ENCODE data around the gene INO80E. TPM values are rescaled to one million over a fixed set of nuclear protein-coding genes. Genes with fewer than 3 reads are reported as not detected.

Gene INO80E
- total and polyA plus RNA-seq, 4 donors: 8.0 to 24.8 (median 17.2) TPM

DNA sequence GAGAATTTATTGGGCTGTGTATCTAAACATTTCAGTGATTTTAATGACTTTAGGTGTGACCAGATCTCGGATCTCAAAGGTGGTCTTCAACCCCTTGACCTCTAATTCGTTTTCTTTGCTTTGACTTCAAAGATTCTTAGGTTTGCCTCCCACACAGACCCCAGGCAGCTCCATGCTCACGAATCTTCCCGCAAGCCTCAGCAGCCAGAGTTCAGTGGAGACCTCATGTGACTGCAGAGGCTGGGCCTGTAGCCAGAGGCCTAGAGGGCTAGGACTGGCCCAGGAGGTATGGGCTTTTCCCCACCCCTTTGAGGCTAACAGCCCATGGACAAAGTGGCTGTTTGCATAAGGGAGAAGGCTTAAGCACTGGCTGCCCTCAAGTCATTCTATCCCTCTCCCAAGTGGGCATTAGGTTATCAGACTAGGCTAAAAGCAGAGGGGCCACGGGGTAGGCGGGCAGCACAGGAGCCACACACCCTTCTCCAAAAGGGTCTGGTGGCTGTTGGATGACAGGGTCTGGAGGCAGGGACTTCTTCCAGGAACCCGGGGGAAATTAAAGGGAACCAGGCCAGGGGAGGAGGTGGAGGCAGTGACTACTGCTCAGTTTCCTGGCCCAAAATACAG lies 3.6 kb upstream of the INO80E start:
- H3K27ac ChIP-seq (ENCODE audit: low read depth in 1 of 2, low read length in 2 of 2): no peak overlapping the region
- TF ChIP-seq TAF1 (conservative IDR thresholded peaks at IDR 0.05) (no peak), HNF4G (IDR thresholded peaks at IDR 0.05) (no peak)
- TF ChIP-seq, protein P1, sequence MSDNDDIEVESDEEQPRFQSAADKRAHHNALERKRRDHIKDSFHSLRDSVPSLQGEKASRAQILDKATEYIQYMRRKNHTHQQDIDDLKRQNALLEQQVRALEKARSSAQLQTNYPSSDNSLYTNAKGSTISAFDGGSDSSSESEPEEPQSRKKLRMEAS (IDR thresholded peaks at IDR 0.05): no peak

DNA sequence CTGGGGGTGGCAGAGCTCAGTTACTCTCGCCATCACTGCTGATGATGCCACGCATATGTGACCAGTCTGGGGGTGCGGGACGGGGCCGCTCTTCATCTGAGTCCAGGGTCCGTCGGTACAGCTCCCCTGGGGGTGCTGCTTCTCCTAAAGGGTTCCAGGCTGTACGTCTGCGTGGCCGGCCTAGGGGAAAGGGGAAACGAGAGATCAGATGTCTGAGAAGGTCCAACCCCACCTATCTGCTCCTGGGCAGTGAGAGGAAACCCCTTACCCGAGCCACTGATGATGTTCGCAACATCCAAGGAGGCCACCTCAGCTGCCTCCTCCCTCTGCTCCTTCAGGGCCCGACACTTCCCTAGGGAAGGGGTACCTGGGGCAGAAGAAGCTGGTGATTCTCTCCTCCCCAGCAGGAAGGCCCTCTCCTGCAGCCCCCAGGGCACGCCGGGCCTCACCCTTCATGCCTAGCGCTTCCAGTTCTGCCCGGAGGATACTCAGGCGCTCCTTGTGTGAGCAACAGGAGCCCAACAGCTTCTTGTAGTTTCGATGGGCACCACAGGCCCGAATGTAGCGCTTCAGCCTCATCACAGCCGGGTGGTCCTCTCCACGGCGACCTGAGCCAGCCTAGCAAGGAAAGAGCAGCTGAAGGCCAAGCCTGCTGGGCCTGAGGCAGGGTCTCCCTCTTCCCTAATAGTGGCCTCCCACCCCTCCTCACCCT lies 2.7 kb upstream of the INO80E start:
- Histone ChIP-seq H3K4me3 (ENCODE audit: low read depth in 1 of 3, low read length in 3 of 3) (no peak overlapping the region), H3K36me3 (ENCODE audit: control insufficient read depth in 4 of 4, insufficient read depth in 3 of 4, low read depth in 1 of 4, low read length in 3 of 4) (peaks cover 5 to 43% (median 13%) of the 10 kb centered on the region in 4 donors), H3K27me3 (ENCODE audit: control insufficient read depth in 4 of 4, insufficient read depth in 4 of 4, low read length in 3 of 4) (no peaks in the 10 kb centered on the region), H3K9ac (ENCODE audit: low read depth in 1 of 2, low read length in 2 of 2) (no peak overlapping the region), H3K27ac (ENCODE audit: low read depth in 1 of 2, low read length in 2 of 2) (no peak overlapping the region), H3K4me1 (ENCODE audit: control insufficient read depth in 4 of 4, insufficient read depth in 4 of 4, low read length in 3 of 4) (peaks cover 2 to 26% (median 18%) of the 10 kb centered on the region in 4 donors), H3K9me3 (ENCODE audit: control insufficient read depth in 4 of 4, low read length in 3 of 4) (no peaks in the 10 kb centered on the region)
- TF ChIP-seq, protein P2, sequence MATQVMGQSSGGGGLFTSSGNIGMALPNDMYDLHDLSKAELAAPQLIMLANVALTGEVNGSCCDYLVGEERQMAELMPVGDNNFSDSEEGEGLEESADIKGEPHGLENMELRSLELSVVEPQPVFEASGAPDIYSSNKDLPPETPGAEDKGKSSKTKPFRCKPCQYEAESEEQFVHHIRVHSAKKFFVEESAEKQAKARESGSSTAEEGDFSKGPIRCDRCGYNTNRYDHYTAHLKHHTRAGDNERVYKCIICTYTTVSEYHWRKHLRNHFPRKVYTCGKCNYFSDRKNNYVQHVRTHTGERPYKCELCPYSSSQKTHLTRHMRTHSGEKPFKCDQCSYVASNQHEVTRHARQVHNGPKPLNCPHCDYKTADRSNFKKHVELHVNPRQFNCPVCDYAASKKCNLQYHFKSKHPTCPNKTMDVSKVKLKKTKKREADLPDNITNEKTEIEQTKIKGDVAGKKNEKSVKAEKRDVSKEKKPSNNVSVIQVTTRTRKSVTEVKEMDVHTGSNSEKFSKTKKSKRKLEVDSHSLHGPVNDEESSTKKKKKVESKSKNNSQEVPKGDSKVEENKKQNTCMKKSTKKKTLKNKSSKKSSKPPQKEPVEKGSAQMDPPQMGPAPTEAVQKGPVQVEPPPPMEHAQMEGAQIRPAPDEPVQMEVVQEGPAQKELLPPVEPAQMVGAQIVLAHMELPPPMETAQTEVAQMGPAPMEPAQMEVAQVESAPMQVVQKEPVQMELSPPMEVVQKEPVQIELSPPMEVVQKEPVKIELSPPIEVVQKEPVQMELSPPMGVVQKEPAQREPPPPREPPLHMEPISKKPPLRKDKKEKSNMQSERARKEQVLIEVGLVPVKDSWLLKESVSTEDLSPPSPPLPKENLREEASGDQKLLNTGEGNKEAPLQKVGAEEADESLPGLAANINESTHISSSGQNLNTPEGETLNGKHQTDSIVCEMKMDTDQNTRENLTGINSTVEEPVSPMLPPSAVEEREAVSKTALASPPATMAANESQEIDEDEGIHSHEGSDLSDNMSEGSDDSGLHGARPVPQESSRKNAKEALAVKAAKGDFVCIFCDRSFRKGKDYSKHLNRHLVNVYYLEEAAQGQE (IDR thresholded peaks at IDR 0.05): no peak
- no peak for TF ChIP-seq FOXA2 (IDR thresholded peaks at IDR 0.05)
- TF ChIP-seq YY1 (IDR thresholded peaks at IDR 0.05): no peak
- TF ChIP-seq HNF4G (IDR thresholded peaks at IDR 0.05): no peak
- no peak for TF ChIP-seq SP1 (IDR thresholded peaks at IDR 0.05)
- no peak for TF ChIP-seq GABPA (IDR thresholded peaks at IDR 0.05 in 1 of 2, conservative IDR thresholded peaks at IDR 0.05 in 1 of 2)
- TF ChIP-seq RAD21 (IDR thresholded peaks at IDR 0.05): no peak
- TF ChIP-seq NR2F2 (IDR thresholded peaks at IDR 0.05): no peak
- TF ChIP-seq, protein P3, sequence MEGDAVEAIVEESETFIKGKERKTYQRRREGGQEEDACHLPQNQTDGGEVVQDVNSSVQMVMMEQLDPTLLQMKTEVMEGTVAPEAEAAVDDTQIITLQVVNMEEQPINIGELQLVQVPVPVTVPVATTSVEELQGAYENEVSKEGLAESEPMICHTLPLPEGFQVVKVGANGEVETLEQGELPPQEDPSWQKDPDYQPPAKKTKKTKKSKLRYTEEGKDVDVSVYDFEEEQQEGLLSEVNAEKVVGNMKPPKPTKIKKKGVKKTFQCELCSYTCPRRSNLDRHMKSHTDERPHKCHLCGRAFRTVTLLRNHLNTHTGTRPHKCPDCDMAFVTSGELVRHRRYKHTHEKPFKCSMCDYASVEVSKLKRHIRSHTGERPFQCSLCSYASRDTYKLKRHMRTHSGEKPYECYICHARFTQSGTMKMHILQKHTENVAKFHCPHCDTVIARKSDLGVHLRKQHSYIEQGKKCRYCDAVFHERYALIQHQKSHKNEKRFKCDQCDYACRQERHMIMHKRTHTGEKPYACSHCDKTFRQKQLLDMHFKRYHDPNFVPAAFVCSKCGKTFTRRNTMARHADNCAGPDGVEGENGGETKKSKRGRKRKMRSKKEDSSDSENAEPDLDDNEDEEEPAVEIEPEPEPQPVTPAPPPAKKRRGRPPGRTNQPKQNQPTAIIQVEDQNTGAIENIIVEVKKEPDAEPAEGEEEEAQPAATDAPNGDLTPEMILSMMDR (IDR thresholded peaks at IDR 0.05; ENCODE audit: low read depth, low read length, missing input control): no peak
- WGBS: 94% methylated on average over 25 of the region's 25 CpGs
- no peak for DNase-seq (ENCODE audit: low spot score)

More for the DNA sequence above, 3.6 kb upstream of the INO80E start:
- H3K9me3 ChIP-seq (ENCODE audit: control insufficient read depth in 4 of 4, low read length in 3 of 4): no peaks in the 10 kb centered on the region
- 64% methylated on average over 7 of the region's 7 CpGs for WGBS
- no peaks in the 10 kb centered on the region for H3K27me3 ChIP-seq (ENCODE audit: control insufficient read depth in 4 of 4, insufficient read depth in 4 of 4, low read length in 3 of 4)
- H3K36me3 ChIP-seq (ENCODE audit: control insufficient read depth in 4 of 4, insufficient read depth in 3 of 4, low read depth in 1 of 4, low read length in 3 of 4): peaks cover 10 to 52% (median 18%) of the 10 kb centered on the region in 4 donors
- DNase-seq (ENCODE audit: low spot score): no peak
- no peak overlapping the region for H3K4me3 ChIP-seq (ENCODE audit: low read depth in 1 of 3, low read length in 3 of 3)
- H3K4me1 ChIP-seq (ENCODE audit: control insufficient read depth in 4 of 4, insufficient read depth in 4 of 4, low read length in 3 of 4): peaks cover 2 to 26% (median 18%) of the 10 kb centered on the region in 4 donors
- H3K9ac ChIP-seq (ENCODE audit: low read depth in 1 of 2, low read length in 2 of 2): no peak overlapping the region

Data from liver (tissue), 9 donors.